ENCODE measurements around the gene RXRG. TPM values are rescaled to one million over a fixed set of nuclear protein-coding genes. Genes with fewer than 3 reads are reported as not detected.

RXRG gene
- polyA plus RNA-seq, 1 donor from 2014 or later: 0.78 TPM

DNA sequence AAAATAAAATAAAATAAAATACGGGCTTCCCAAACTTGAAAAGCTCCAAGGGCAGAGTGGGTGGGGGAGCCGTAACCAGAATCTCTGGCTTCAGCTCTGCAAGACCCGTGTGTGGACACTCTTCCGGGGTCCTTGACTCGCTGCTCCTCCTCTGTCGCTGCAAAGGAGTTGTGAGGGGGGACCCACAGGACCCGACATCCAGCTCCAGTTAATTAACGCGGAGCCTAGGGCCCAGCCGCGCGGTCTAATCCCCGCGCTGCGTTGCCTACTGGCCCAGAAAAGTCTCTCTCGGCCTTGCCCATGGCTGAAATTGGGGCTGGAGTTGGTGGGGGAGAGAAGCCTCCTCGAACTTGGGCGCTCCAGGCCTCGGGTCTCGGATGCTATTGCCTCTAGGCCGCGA, 90.2 kb downstream of the RXRG start:
- H2AFZ ChIP-seq (ENCODE audit: low read depth, low read length): no peak overlapping the region
- no peaks in the 10 kb centered on the region for H3F3A ChIP-seq (ENCODE audit: insufficient read depth, low read length, poor library complexity, severe bottlenecking)
- H3K27me3 ChIP-seq (ENCODE audit: insufficient read depth, low read depth, low read length): peaks cover 98% of the 10 kb centered on the region
- no peaks in the 10 kb centered on the region for H3K9me2 ChIP-seq (ENCODE audit: insufficient read depth, low read length)
- no peaks in the 10 kb centered on the region for H3K79me2 ChIP-seq (replicated peaks; ENCODE audit: insufficient read depth, low read length)
- no peaks in the 10 kb centered on the region for H3K9me3 ChIP-seq (ENCODE audit: low read length)
- H3K36me3 ChIP-seq (ENCODE audit: insufficient read depth, low read length): no peaks in the 10 kb centered on the region
- no peak overlapping the region for H3K9ac ChIP-seq (ENCODE audit: low read length)
- TF ChIP-seq MXI1 (conservative IDR thresholded peaks at IDR 0.05; ENCODE audit: poor library complexity, severe bottlenecking) (no peak), POLR2AphosphoS5 (IDR thresholded peaks at IDR 0.05) (no peak), EZH2 (IDR thresholded peaks at IDR 0.05; ENCODE audit: borderline replicate concordance, insufficient read depth, low read length, poor library complexity, severe bottlenecking) (peak; percentile 76), SMC3 (conservative IDR thresholded peaks at IDR 0.05; ENCODE audit: poor library complexity) (no peak), TAF1 (IDR thresholded peaks at IDR 0.05; ENCODE audit: low read depth) (no peak), RAD21 (conservative IDR thresholded peaks at IDR 0.05) (no peak)
- no peak overlapping the region for H3K27ac ChIP-seq (ENCODE audit: low read length)
- H3K4me3 ChIP-seq (ENCODE audit: low read length): no peak overlapping the region
- no peak overlapping the region for H3K4me2 ChIP-seq (ENCODE audit: low read length)
- no peaks in the 10 kb centered on the region for H4K20me1 ChIP-seq (ENCODE audit: insufficient read depth)

DNA sequence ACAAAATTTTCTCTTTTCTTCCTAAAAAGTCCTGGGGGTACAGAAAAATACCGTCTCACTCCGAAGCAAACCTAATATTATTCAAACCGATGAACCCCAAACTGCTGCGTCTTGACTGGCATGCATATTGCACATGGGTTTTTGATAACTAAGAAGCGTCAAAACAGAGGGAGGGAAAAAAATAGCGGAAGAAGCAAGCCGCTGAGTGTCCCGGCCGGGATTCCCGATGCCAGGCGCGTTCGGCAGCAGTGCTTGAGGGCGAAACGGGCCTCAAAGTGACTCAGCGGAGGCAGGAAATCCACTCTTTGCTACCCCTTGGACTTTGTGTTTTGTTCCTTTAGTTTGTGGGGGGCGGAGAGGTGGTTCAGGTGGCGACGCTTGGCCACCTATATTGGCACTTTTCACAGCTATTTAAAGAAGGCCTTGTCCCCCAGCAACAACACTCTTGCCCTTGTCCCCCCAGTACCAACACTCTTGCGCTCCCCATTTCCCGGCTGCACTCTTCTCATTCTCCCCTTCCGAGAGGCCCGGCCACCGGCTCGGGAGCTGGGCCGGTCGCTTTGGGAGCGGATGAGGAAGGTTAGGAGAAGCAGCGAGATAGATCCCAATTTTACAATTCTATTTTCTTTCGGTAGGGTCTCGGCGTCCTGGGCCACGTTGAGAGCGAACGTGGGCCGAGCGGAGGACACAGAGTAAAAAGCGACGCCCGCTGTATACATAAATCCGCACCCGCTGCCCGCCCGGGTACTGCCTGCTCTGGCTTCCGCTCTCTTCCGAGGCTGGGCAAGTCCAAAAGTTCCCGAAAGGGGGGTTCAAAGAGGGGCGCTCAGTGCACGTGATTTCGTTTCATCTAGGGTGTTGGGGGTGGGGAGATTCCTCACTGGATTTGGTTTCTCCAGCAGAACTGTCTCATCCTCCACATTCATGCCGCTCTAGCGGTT, 90.9 kb downstream of the RXRG start:
- H3F3A ChIP-seq (ENCODE audit: insufficient read depth, low read length, poor library complexity, severe bottlenecking): no peaks in the 10 kb centered on the region
- no peaks in the 10 kb centered on the region for H4K20me1 ChIP-seq (ENCODE audit: insufficient read depth)
- H3K27me3 ChIP-seq (ENCODE audit: insufficient read depth, low read depth, low read length): peaks cover 94% of the 10 kb centered on the region
- no peak overlapping the region for H2AFZ ChIP-seq (ENCODE audit: low read depth, low read length)
- no peak overlapping the region for H3K4me3 ChIP-seq (ENCODE audit: low read length)
- no peak overlapping the region for H3K9ac ChIP-seq (ENCODE audit: low read length)
- no peaks in the 10 kb centered on the region for H3K9me3 ChIP-seq (ENCODE audit: low read length)
- TF ChIP-seq POLR2AphosphoS5 (IDR thresholded peaks at IDR 0.05) (peak; percentile 38), EZH2 (IDR thresholded peaks at IDR 0.05; ENCODE audit: borderline replicate concordance, insufficient read depth, low read length, poor library complexity, severe bottlenecking) (peak; percentile 98), EP300 (conservative IDR thresholded peaks at IDR 0.05; ENCODE audit: poor library complexity, severe bottlenecking) (no peak), MXI1 (conservative IDR thresholded peaks at IDR 0.05; ENCODE audit: poor library complexity, severe bottlenecking) (no peak), SMC3 (conservative IDR thresholded peaks at IDR 0.05; ENCODE audit: poor library complexity) (no peak), TAF1 (IDR thresholded peaks at IDR 0.05; ENCODE audit: low read depth) (no peak), RAD21 (conservative IDR thresholded peaks at IDR 0.05) (no peak), CTCF (IDR thresholded peaks at IDR 0.05; ENCODE audit: poor library complexity, severe bottlenecking) (no peak), REST (IDR thresholded peaks at IDR 0.05; ENCODE audit: borderline replicate concordance) (no peak)
- H3K4me2 ChIP-seq (ENCODE audit: low read length): no peak overlapping the region
- no peaks in the 10 kb centered on the region for H3K79me2 ChIP-seq (replicated peaks; ENCODE audit: insufficient read depth, low read length)
- no peak overlapping the region for H3K27ac ChIP-seq (ENCODE audit: low read length)
- no peaks in the 10 kb centered on the region for H3K36me3 ChIP-seq (ENCODE audit: insufficient read depth, low read length)
- H3K9me2 ChIP-seq (ENCODE audit: insufficient read depth, low read length): no peaks in the 10 kb centered on the region
